ENCODE data around the gene CD52. TPM values are rescaled to one million over a fixed set of nuclear protein-coding genes. Genes with fewer than 3 reads are reported as not detected.

CD52 gene
- total and polyA plus RNA-seq, 2 experiments from 2014 or later: 7.3 TPM; not detected in 1

GRCh38 chr1:26288311-26288941 lies 29.3 kb upstream of the CD52 start:
- ATAC-seq (no peak), DNase-seq (ENCODE audit: low spot score) (no peak)
- Histone ChIP-seq H3K9me2 (ENCODE audit: insufficient read depth) (no peaks in the 10 kb centered on the region), H3K4me1 (ENCODE audit: insufficient read depth) (peaks cover 9% of the 10 kb centered on the region; the same call in 1 of the 2 replicates), H3K36me3 (ENCODE audit: insufficient read depth) (no peaks in the 10 kb centered on the region), H3K27me3 (ENCODE audit: insufficient read depth) (no peaks in the 10 kb centered on the region), H4K20me1 (replicated peaks; ENCODE audit: insufficient read depth) (0 out of 2 replicates have a peak, but pooled peaks cover 3% of the 10 kb centered on the region), H3K4me2 (no peak overlapping the region), H3K79me2 (replicated peaks; ENCODE audit: insufficient read depth) (no peaks in the 10 kb centered on the region), H3K27ac (ENCODE audit: low read depth) (no peak overlapping the region), H3K4me3 (no peak overlapping the region), H3F3A (replicated peaks; ENCODE audit: low read depth) (no peaks in the 10 kb centered on the region), H2AFZ (no peak overlapping the region)
- Mint-ChIP-seq H3K36me3 (ENCODE audit: low read depth) (no peaks in the 10 kb centered on the region; the same call in 2 of the 3 replicates), H3K4me1 (peaks cover 36% of the 10 kb centered on the region), H3K27me3 (ENCODE audit: insufficient read depth, low read depth, poor library complexity) (peaks cover 11% of the 10 kb centered on the region), H3K27ac (no peak overlapping the region), H3K9me3 (no peaks in the 10 kb centered on the region), H3K4me3 (no peak overlapping the region; the same call in 2 of the 3 replicates)
- TF ChIP-seq STAT1 (IDR thresholded peaks at IDR 0.05; ENCODE audit: unreplicated experiment) (no peak), EZH2phosphoT487 (IDR thresholded peaks at IDR 0.05; ENCODE audit: unreplicated experiment) (no peak), EZH2 (IDR thresholded peaks at IDR 0.05; ENCODE audit: low read depth, unreplicated experiment) (no peak), ZNF331 (CRISPR knock-in tag; IDR thresholded peaks at IDR 0.05; ENCODE audit: low read depth) (no peak), NANOG (IDR thresholded peaks at IDR 0.05; ENCODE audit: borderline replicate concordance) (no peak), ZNF114 (CRISPR knock-in tag; IDR thresholded peaks at IDR 0.05) (no peak), JUNB (IDR thresholded peaks at IDR 0.05; ENCODE audit: unreplicated experiment) (no peak), POLR2AphosphoS5 (IDR thresholded peaks at IDR 0.05; ENCODE audit: low read depth) (no peak), CREB1 (CRISPR knock-in tag; IDR thresholded peaks at IDR 0.05; ENCODE audit: low read depth) (no peak)
- TF ChIP-seq, protein P1, sequence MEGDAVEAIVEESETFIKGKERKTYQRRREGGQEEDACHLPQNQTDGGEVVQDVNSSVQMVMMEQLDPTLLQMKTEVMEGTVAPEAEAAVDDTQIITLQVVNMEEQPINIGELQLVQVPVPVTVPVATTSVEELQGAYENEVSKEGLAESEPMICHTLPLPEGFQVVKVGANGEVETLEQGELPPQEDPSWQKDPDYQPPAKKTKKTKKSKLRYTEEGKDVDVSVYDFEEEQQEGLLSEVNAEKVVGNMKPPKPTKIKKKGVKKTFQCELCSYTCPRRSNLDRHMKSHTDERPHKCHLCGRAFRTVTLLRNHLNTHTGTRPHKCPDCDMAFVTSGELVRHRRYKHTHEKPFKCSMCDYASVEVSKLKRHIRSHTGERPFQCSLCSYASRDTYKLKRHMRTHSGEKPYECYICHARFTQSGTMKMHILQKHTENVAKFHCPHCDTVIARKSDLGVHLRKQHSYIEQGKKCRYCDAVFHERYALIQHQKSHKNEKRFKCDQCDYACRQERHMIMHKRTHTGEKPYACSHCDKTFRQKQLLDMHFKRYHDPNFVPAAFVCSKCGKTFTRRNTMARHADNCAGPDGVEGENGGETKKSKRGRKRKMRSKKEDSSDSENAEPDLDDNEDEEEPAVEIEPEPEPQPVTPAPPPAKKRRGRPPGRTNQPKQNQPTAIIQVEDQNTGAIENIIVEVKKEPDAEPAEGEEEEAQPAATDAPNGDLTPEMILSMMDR (conservative IDR thresholded peaks at IDR 0.05; ENCODE audit: low read depth in 2 of 2): no peak
- TF ChIP-seq, protein P2, sequence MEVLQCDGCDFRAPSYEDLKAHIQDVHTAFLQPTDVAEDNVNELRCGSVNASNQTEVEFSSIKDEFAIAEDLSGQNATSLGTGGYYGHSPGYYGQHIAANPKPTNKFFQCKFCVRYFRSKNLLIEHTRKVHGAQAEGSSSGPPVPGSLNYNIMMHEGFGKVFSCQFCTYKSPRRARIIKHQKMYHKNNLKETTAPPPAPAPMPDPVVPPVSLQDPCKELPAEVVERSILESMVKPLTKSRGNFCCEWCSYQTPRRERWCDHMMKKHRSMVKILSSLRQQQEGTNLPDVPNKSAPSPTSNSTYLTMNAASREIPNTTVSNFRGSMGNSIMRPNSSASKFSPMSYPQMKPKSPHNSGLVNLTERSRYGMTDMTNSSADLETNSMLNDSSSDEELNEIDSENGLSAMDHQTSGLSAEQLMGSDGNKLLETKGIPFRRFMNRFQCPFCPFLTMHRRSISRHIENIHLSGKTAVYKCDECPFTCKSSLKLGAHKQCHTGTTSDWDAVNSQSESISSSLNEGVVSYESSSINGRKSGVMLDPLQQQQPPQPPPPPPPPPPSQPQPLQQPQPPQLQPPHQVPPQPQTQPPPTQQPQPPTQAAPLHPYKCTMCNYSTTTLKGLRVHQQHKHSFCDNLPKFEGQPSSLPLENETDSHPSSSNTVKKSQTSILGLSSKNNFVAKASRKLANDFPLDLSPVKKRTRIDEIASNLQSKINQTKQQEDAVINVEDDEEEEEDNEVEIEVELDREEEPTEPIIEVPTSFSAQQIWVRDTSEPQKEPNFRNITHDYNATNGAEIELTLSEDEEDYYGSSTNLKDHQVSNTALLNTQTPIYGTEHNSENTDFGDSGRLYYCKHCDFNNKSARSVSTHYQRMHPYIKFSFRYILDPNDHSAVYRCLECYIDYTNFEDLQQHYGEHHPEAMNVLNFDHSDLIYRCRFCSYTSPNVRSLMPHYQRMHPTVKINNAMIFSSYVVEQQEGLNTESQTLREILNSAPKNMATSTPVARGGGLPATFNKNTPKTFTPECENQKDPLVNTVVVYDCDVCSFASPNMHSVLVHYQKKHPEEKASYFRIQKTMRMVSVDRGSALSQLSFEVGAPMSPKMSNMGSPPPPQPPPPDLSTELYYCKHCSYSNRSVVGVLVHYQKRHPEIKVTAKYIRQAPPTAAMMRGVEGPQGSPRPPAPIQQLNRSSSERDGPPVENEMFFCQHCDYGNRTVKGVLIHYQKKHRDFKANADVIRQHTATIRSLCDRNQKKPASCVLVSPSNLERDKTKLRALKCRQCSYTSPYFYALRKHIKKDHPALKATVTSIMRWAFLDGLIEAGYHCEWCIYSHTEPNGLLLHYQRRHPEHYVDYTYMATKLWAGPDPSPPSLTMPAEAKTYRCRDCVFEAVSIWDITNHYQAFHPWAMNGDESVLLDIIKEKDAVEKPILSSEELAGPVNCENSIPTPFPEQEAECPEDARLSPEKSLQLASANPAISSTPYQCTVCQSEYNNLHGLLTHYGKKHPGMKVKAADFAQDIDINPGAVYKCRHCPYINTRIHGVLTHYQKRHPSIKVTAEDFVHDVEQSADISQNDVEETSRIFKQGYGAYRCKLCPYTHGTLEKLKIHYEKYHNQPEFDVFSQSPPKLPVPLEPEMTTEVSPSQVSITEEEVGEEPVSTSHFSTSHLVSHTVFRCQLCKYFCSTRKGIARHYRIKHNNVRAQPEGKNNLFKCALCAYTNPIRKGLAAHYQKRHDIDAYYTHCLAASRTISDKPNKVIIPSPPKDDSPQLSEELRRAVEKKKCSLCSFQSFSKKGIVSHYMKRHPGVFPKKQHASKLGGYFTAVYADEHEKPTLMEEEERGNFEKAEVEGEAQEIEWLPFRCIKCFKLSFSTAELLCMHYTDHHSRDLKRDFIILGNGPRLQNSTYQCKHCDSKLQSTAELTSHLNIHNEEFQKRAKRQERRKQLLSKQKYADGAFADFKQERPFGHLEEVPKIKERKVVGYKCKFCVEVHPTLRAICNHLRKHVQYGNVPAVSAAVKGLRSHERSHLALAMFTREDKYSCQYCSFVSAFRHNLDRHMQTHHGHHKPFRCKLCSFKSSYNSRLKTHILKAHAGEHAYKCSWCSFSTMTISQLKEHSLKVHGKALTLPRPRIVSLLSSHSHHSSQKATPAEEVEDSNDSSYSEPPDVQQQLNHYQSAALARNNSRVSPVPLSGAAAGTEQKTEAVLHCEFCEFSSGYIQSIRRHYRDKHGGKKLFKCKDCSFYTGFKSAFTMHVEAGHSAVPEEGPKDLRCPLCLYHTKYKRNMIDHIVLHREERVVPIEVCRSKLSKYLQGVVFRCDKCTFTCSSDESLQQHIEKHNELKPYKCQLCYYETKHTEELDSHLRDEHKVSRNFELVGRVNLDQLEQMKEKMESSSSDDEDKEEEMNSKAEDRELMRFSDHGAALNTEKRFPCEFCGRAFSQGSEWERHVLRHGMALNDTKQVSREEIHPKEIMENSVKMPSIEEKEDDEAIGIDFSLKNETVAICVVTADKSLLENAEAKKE (CRISPR knock-in tag; IDR thresholded peaks at IDR 0.05): no peak
- TF ChIP-seq, protein P3, sequence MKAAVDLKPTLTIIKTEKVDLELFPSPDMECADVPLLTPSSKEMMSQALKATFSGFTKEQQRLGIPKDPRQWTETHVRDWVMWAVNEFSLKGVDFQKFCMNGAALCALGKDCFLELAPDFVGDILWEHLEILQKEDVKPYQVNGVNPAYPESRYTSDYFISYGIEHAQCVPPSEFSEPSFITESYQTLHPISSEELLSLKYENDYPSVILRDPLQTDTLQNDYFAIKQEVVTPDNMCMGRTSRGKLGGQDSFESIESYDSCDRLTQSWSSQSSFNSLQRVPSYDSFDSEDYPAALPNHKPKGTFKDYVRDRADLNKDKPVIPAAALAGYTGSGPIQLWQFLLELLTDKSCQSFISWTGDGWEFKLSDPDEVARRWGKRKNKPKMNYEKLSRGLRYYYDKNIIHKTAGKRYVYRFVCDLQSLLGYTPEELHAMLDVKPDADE (IDR thresholded peaks at IDR 0.05): no peak
- TF ChIP-seq, protein P4, sequence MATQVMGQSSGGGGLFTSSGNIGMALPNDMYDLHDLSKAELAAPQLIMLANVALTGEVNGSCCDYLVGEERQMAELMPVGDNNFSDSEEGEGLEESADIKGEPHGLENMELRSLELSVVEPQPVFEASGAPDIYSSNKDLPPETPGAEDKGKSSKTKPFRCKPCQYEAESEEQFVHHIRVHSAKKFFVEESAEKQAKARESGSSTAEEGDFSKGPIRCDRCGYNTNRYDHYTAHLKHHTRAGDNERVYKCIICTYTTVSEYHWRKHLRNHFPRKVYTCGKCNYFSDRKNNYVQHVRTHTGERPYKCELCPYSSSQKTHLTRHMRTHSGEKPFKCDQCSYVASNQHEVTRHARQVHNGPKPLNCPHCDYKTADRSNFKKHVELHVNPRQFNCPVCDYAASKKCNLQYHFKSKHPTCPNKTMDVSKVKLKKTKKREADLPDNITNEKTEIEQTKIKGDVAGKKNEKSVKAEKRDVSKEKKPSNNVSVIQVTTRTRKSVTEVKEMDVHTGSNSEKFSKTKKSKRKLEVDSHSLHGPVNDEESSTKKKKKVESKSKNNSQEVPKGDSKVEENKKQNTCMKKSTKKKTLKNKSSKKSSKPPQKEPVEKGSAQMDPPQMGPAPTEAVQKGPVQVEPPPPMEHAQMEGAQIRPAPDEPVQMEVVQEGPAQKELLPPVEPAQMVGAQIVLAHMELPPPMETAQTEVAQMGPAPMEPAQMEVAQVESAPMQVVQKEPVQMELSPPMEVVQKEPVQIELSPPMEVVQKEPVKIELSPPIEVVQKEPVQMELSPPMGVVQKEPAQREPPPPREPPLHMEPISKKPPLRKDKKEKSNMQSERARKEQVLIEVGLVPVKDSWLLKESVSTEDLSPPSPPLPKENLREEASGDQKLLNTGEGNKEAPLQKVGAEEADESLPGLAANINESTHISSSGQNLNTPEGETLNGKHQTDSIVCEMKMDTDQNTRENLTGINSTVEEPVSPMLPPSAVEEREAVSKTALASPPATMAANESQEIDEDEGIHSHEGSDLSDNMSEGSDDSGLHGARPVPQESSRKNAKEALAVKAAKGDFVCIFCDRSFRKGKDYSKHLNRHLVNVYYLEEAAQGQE (IDR thresholded peaks at IDR 0.05; ENCODE audit: unreplicated experiment): no peak
